NCI-H460 (cell line): ENCODE data around the gene CYP2C9. TPM values are rescaled to one million over a fixed set of nuclear protein-coding genes. Genes with fewer than 3 reads are reported as not detected.
"Not testable (repeated sequence)": the region's sequence is repeated elsewhere in the genome, so short reads cannot be mapped to it uniquely, and the experiment has no call there.

Source experiments
- DNase-seq: peaks from one replicate; pipeline ENCODE4 v3.0.0-alpha.2; 2016; ENCODE audit warnings: low read depth; ENCODE audit errors: extremely low read depth
- polyA plus RNA-seq: library from polyadenylated mRNA; depleted of rRNA; stranded (reverse); fragments of >200 nt; gene quantifications from 2 replicates; pipeline ENCODE4 v1.2.3, GENCODE V29; 2014; cell fraction: nucleus; rRNA removed
- total RNA-seq: library from RNA; depleted of rRNA; stranded (reverse); fragments of >200 nt; shearing (Covaris generic); gene quantifications from 2 replicates; pipeline ENCODE4 v1.2.3, GENCODE V29; 2014; rRNA removed

The CYP2C9 gene
- not detected in 2 replicates for total RNA-seq
- polyA plus RNA-seq = not detected in 2 replicates

- no peak for DNase-seq
Measured at GRCh38 chr10:94938383-94938782, at the start of gene CYP2C9. TSS of gene CYP2C9 (plus strand) at chr10:94938658. CDS start at chr10:94938683, 25 bp downstream.

DNA sequence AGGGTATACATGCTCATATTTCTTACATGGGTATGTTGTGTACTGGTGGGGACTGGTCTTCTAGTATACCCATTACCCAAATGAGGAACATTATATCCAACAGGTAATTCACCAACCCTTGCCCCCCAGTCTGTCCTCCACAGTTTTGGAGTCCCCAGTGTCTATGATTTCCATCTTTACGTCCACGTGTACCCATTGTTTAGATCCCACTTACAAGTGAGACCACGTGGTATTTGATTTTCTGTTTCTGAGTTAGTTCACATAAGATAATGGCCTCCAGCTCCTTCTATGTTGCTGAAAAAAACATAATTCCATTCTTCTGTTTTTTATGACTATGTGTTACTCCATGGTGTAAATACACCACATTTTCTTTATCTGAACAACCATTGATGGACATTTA is 49.3 kb upstream of the CYP2C9 start:
- DNase-seq = no peak

- no peak for DNase-seq
Measured at GRCh38 chr10:94890264-94891022, 48.0 kb upstream of the CYP2C9 start.

- DNase-seq = not testable (repeated sequence)
Measured at GRCh38 chr10:94898414-94898813, 40.0 kb upstream of the CYP2C9 start.

GRCh38 chr10:94902080-94902479 is 36.4 kb upstream of the CYP2C9 start:
- no peak for DNase-seq

DNA sequence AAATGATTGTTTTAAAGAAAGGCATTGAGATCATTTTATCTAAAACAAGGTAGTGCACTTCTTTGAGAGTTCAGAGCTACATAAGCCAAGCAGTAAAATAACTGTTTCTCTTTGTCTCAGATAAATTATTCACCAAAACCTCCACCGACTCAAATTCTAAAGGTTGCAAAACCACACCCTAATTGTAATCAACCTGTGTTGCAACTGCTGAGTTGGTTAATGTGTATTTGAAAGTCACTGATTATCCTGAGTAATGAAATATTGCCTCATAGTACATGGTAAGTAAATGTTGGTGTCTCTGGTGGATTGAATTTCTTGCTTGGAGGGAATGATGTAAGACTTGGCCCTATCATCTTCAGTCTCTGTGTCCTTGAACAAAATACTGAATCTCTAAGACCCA is 35.9 kb upstream of the CYP2C9 start:
- no peak for DNase-seq

GRCh38 chr10:94904506-94905148 is 33.8 kb upstream of the CYP2C9 start:
- DNase-seq = not testable (repeated sequence)

DNA sequence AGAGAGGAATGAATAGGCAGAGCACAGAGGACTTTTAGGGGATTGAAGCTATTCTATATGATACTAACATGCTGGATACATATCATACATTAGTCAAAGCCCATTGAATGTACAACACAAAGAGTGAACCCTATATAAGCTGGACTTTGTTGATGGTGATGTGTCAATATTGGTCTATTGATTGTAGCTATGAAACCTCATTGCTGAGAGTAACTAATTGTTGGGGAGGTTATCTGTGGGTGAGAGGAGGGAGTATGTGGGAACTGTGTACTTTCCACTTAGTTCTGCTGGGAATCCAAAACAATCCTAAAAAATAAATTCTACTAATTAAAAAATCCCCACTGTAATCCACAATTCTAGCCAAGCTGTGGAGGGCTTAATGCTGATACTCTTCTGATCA is 22.0 kb upstream of the CYP2C9 start:
- no peak for DNase-seq

- DNase-seq = no peak
Measured at GRCh38 chr10:94936721-94937120, 1.7 kb upstream of the CYP2C9 start.

- not testable (repeated sequence) for DNase-seq
Measured at GRCh38 chr10:94943432-94944103, 5.1 kb downstream of the CYP2C9 start.

- DNase-seq = not testable (repeated sequence)
Measured at GRCh38 chr10:94946181-94946580, 7.7 kb downstream of the CYP2C9 start.

GRCh38 chr10:94963901-94964300 is 25.4 kb downstream of the CYP2C9 start:
- peak; percentile 17 for DNase-seq

DNA sequence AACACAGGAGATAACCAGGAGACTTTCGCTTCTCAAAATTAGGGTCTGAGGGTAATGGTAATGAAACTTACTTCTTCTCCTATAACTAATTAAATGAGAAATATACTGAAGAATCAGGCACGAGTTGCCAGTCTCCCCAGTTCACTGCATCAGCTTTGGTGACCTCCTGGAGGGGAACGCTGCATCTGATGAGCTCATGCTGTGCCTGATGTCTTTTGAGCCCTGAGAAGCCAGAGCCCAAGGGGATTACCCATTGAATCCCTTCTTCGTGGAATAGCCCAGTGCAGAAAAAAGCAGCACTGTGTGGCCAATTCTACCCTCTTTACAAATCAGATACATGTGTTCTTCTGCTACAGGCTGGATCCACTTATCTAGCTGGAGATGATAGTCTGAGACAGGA is 45.1 kb downstream of the CYP2C9 start:
- DNase-seq = no peak

- DNase-seq = no peak
Measured at GRCh38 chr10:94989192-94989591, 50.7 kb downstream of the CYP2C9 start.

- no peak for DNase-seq
Measured at GRCh38 chr10:94991243-94991888, 52.9 kb downstream of the CYP2C9 start.

DNA sequence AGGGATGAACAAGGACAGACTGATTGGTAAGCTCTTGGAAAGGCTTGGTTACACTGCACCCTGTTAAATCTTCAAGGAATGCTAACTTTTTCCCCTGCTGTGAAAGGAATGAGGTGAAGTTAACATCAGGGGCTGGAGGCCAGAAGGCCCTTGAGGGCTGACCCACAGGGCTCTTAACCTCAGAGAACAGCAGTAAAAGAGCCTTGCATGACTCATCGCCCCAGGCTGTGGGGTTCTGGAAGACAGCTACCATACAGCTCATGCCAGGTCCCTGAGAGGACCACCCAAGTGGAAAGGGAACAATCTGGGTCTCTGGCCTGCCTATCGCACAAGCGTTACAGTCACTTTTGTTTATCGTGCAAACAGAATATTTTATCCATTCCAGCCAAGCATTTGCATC is 54.4 kb downstream of the CYP2C9 start:
- no peak for DNase-seq

GRCh38 chr10:94997741-94998174 is 59.3 kb downstream of the CYP2C9 start:
- DNase-seq = no peak

GRCh38 chr10:95026461-95026860 is 88.0 kb downstream of the CYP2C9 start:
- DNase-seq = no peak

- DNase-seq = no peak
Measured at GRCh38 chr10:95031656-95032055, 93.2 kb downstream of the CYP2C9 start.

GRCh38 chr10:95034401-95034800 is 95.9 kb downstream of the CYP2C9 start:
- DNase-seq = no peak
